Ramos (cell line): ENCODE results near the gene IL1F10.

Experiments
- in situ Hi-C: fragments of 300-500 bp; cut with MboI; formaldehyde crosslinking; loops from one replicate; pipeline ENCODE4 v1.14.3; 2022; ENCODE audit warnings: low sequenced_read_pairs; ENCODE audit not compliant: unreplicated experiment

The IL1F10 gene

GRCh38 chr2:113058411-113058994 is 9.3 kb upstream of the IL1F10 start:
- in situ Hi-C loops, result no loop called here

GRCh38 chr2:113058998-113059960 is 8.5 kb upstream of the IL1F10 start, which contains the start of gene IL36RN:
Gene IL36RN, plus strand, starts transcription at chr2:113059198. Its CDS starts 241 bp downstream, at chr2:113059439.
- in situ Hi-C loops, result no loop called here

GRCh38 chr2:113060396-113060795 is 7.4 kb upstream of the IL1F10 start:
- in situ Hi-C loops, result no loop called here

GRCh38 chr2:113060796-113061195 is 7.0 kb upstream of the IL1F10 start:
- in situ Hi-C loops, result no loop called here

- in situ Hi-C loops, result no loop called here
These were observed 6.5 kb upstream of the IL1F10 start for GRCh38 chr2:113061241-113061640.

GRCh38 chr2:113061896-113062770 is 5.6 kb upstream of the IL1F10 start:
- in situ Hi-C loops, result no loop called here

GRCh38 chr2:113064281-113064680 is 3.5 kb upstream of the IL1F10 start:
- in situ Hi-C loops, result no loop called here

GRCh38 chr2:113064898-113065297 is 2.9 kb upstream of the IL1F10 start:
- in situ Hi-C loops, result no loop called here

GRCh38 chr2:113068249-113068648 is 479 bp downstream of the IL1F10 start:
- in situ Hi-C loops, result no loop called here

GRCh38 chr2:113068706-113069485 is 1.1 kb downstream of the IL1F10 start:
- in situ Hi-C loops, result no loop called here

GRCh38 chr2:113069676-113070605 is 2.2 kb downstream of the IL1F10 start:
- in situ Hi-C loops, result no loop called here

GRCh38 chr2:113070606-113070975 is 2.8 kb downstream of the IL1F10 start:
- in situ Hi-C loops, result no loop called here

- in situ Hi-C loops, result no loop called here
These were observed 4.8 kb downstream of the IL1F10 start for GRCh38 chr2:113072584-113072983.

GRCh38 chr2:113073325-113073834 is 5.6 kb downstream of the IL1F10 start:
- in situ Hi-C loops, result no loop called here

GRCh38 chr2:113075030-113075429 is 7.3 kb downstream of the IL1F10 start:
- in situ Hi-C loops, result no loop called here

- in situ Hi-C loops, result no loop called here
These were observed 7.8 kb downstream of the IL1F10 start for GRCh38 chr2:113075600-113075999.

- in situ Hi-C loops, result no loop called here
These were observed 9.3 kb downstream of the IL1F10 start for GRCh38 chr2:113076954-113077669.

- in situ Hi-C loops, result no loop called here
These were observed 10.2 kb downstream of the IL1F10 start for GRCh38 chr2:113077921-113078320.
